RPMI8226 (cell line): Measurements from ENCODE around the gene FHOD3.

Experiments used
- DNase-seq: peaks from one replicate; pipeline ENCODE4 v3.0.0-alpha.2; 2015

FHOD3 gene

GRCh38 chr18:36296650-36297416 is 680 bp upstream of the FHOD3 start:
- peak; percentile 10 for DNase-seq

GRCh38 chr18:36298126-36298741 is 721 bp downstream of the FHOD3 start:
- DNase-seq = no peak

GRCh38 chr18:36299015-36299414 is 1.5 kb downstream of the FHOD3 start:
- DNase-seq = no peak

- DNase-seq = no peak
These were observed 2.7 kb downstream of the FHOD3 start for GRCh38 chr18:36300211-36300610.

GRCh38 chr18:36301884-36302283 is 4.4 kb downstream of the FHOD3 start:
- no peak for DNase-seq

GRCh38 chr18:36302676-36303075 is 5.2 kb downstream of the FHOD3 start:
- DNase-seq = no peak

GRCh38 chr18:36303211-36303844 is 5.8 kb downstream of the FHOD3 start:
- no peak for DNase-seq

GRCh38 chr18:36304723-36305122 is 7.2 kb downstream of the FHOD3 start:
- no peak for DNase-seq

- DNase-seq = no peak
These were observed 7.9 kb downstream of the FHOD3 start for GRCh38 chr18:36305375-36305774.

- DNase-seq = no peak
These were observed 10.0 kb downstream of the FHOD3 start for GRCh38 chr18:36307513-36307912.

- no peak for DNase-seq
These were observed 11.4 kb downstream of the FHOD3 start for GRCh38 chr18:36308711-36309435.

- DNase-seq = no peak
These were observed 12.2 kb downstream of the FHOD3 start for GRCh38 chr18:36309436-36310391.

GRCh38 chr18:36311026-36311570 is 13.6 kb downstream of the FHOD3 start:
- no peak for DNase-seq

GRCh38 chr18:36312806-36313395 is 15.4 kb downstream of the FHOD3 start:
- no peak for DNase-seq

- no peak for DNase-seq
These were observed 16.6 kb downstream of the FHOD3 start for GRCh38 chr18:36314098-36314497.

GRCh38 chr18:36314754-36315153 is 17.2 kb downstream of the FHOD3 start:
- DNase-seq = no peak

GRCh38 chr18:36315736-36316135 is 18.2 kb downstream of the FHOD3 start:
- DNase-seq = no peak

- DNase-seq = no peak
These were observed 18.7 kb downstream of the FHOD3 start for GRCh38 chr18:36316246-36316645.

- no peak for DNase-seq
These were observed 24.3 kb downstream of the FHOD3 start for GRCh38 chr18:36321658-36322407.

- DNase-seq = no peak
These were observed 24.9 kb downstream of the FHOD3 start for GRCh38 chr18:36322408-36322728.

- DNase-seq = no peak
These were observed 25.2 kb downstream of the FHOD3 start for GRCh38 chr18:36322734-36323133.
